HG03103 (cell line): ENCODE data around the gene RBM17.
A peak's percentile ranks its signal among the peaks of the same experiment; 100 is the strongest.
"Not testable (repeated sequence)": the region's sequence is repeated elsewhere in the genome, so short reads cannot be mapped to it uniquely, and the experiment has no call there.

Source experiments
- ATAC-seq: cut with Tn5 transposase; IDR thresholded peaks from one replicate; pipeline ENCODE4 v1.9.1; 2021; ENCODE audit warnings: low read depth; ENCODE audit not compliant: unreplicated experiment

The RBM17 gene

GRCh38 chr10:6077071-6077675 lies 11.7 kb upstream of the RBM17 start:
- no peak for ATAC-seq

- no peak for ATAC-seq
Measured at GRCh38 chr10:6079044-6079443, 9.8 kb upstream of the RBM17 start.

DNA sequence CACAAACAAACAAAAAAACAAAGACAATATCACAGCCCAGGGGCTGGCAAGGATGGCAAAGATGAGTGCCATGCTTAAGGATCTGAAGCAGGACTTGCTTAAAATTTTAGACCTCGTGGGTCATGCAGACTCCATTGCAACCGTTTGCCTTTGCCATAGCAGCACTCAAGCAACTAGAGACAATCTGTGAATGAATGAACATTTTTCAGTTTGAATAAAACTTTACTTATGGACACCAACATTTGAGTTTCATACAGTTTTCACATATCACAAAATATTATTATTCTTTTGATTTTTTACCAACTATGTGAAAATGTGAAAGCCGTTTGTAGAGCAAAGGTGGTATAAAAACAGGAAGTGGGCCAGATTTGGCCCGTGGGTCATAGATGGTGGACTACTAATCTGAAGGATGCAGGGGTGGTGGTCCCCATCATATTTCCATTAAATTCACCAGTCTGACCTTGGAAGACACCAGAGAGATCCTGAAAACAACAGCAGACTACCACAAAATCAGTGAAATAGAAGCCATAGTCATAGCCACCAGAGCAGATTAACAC lies 8.3 kb upstream of the RBM17 start:
- no peak for ATAC-seq

- no peak for ATAC-seq
Measured at GRCh38 chr10:6082496-6083395, 6.1 kb upstream of the RBM17 start.

- no peak for ATAC-seq
Measured at GRCh38 chr10:6083523-6084475, 5.0 kb upstream of the RBM17 start.

GRCh38 chr10:6086375-6087233 lies 2.2 kb upstream of the RBM17 start:
- ATAC-seq: peak; percentile 40

DNA sequence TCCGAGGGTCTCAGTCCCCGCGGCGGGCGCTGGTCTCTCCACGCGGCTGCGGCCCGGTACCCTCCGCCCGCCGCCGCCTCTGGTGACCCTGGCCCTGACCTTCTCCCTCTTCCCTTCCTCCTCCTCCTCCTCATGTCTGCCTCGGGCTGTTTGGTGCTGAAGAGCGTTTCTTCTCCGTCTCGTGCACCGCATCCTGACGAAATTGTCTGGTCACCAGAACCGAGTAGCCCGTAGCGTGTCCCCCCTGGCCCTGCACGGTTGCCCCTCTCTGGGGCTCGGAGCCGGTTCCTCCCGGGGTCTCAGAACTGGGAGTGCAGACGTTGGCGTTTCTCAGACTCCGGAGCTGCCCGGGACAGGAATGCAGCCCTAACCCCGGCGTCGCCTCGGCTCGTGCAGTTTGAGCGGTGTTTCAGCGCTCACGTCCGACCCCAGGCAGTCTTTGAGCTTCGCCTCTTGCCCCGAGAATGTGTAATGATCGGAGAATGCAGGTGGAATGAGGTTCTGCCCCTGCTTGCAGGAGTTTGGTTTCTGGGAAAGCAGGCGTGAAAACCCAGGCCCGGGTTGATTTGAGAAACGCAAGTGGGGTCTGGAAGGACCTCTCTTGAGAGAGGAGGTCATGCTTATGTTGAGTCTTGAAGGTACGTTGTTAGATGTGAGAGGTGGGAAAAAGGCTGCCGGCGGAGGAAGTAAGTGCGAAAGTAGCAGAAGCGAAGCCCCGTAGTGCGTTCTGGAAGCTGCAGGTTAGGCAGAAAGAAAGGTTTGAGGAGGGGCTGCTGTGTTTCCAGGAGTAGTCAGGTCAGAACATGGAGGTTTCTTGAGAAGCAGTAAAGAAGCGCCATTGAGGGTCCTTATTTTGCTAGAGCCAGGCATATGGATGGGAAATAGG lies 743 bp downstream of the RBM17 start:
- ATAC-seq: no peak

- ATAC-seq: no peak
Measured at GRCh38 chr10:6091630-6092029, 2.8 kb downstream of the RBM17 start.

GRCh38 chr10:6092731-6093130 lies 3.9 kb downstream of the RBM17 start:
- no peak for ATAC-seq

GRCh38 chr10:6095810-6096570 lies 7.2 kb downstream of the RBM17 start:
- ATAC-seq: no peak

DNA sequence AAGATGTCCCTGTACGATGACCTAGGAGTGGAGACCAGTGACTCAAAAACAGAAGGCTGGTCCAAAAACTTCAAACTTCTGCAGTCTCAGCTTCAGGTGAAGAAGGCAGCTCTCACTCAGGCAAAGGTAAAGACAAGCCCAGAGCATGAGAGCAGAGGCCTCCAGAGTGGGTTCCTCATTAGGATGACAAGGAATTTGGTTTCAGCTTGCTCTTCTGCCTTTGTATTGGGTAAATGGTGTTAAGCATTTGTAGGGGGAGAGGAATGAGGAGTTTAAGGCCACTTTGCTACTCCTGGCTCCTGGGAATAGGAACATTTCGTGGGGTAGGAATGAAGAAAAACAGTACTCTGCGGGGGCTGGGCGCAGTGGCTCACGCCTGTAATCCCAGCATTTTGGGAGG lies 8.2 kb downstream of the RBM17 start:
- no peak for ATAC-seq

- no peak for ATAC-seq
Measured at GRCh38 chr10:6098156-6098555, 9.3 kb downstream of the RBM17 start.

GRCh38 chr10:6100370-6100769 lies 11.5 kb downstream of the RBM17 start:
- no peak for ATAC-seq

DNA sequence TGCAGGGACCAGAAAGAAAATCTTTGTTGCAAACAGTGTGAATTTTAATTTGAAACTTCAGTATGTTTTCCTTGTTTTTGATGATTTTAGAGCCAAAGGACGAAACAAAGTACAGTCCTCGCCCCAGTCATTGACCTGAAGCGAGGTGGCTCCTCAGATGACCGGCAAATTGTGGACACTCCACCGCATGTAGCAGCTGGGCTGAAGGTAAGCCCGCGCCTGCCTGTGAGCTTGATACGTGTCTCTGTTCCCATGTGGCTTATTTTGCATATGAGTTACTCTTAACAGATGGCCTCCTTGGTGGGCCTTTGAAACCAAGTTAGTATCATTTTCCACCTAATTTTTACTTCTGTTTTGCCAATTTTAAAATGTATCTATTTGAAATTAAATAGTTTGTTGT lies 12.3 kb downstream of the RBM17 start:
- no peak for ATAC-seq

DNA sequence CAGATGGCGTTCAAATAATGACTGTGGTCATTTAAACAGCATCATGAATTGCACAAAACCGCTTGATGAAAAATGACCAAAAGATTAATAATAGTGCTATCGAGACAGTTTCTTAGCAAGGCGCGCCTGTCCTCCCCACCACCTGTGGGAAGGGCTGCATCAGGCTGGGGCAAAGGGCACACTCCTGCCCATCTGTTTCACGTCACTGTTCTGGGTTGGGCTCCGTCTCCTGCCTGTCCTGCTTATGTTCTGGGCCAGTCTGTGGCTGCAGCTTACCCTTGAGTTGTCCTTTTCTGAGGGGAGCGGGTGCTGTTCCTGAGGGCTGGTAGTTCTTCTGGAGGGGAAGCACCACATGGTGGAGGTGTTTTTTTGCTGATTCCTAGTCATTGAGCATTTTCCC lies 13.3 kb downstream of the RBM17 start:
- no peak for ATAC-seq

DNA sequence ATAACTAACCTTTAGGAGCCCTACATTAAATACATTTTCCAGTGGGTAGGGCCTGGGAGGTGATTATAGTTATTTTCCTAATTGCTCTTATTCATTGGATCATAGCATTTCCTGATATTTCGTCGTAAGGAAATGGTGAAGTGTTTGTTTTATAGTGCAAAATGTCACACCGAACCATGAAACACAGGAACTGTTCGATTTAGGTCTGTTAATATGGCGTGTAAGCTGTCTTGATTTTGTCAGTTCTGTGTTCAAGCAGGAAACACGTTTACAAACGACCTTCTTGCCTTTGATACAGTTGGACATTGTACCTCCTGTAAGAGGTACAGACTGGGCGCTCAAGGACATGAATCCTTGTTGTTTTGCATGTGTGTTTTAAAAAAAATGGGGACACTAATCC lies 14.8 kb downstream of the RBM17 start:
- no peak for ATAC-seq

DNA sequence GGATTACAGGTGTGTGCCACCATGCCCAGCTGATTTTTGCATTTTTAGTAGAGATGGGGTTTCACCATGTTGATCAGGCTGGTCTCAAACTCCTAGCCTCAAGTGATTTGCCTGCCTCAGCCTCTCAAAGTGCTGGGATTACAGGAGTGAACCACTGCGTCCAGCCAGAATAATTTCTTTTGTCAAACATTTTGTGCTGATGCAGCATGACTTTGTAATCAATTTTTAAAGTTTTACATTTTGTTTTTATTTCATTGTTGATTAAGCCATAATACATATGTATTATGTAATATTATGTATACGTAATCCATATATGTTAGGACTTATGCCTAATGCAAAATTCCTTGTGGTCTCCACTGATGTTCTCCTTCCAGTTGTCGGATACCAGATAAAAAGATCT lies 18.8 kb downstream of the RBM17 start:
- ATAC-seq: not testable (repeated sequence)

GRCh38 chr10:6108072-6108471 lies 19.2 kb downstream of the RBM17 start:
- no peak for ATAC-seq
